GM13977 (cell line): Measurements from ENCODE around the gene XKR7.

Experiments used
- DNase-seq: peaks from one replicate; pipeline ENCODE4 v3.0.0; 2012; ENCODE audit warnings: low spot score
- CTCF ChIP-seq: IDR thresholded peaks from 2 replicates; pipeline ENCODE4 v1.5.1; 2012; ENCODE audit warnings: mild to moderate bottlenecking, control low read depth; ENCODE audit not compliant: insufficient read depth; ENCODE audit errors: extremely low read depth, missing control alignments
- in situ Hi-C: fragments of 300-500 bp; cut with MboI; formaldehyde crosslinking; loops from one replicate; pipeline ENCODE4 v1.12.0; 2022; ENCODE audit warnings: low sequenced_read_pairs, low pct_unique_long_range_greater_than_20kb, mixed read lengths, inconsistent platforms; ENCODE audit not compliant: unreplicated experiment

XKR7 gene

GRCh38 chr20:32018269-32019155 is 50.6 kb downstream of the XKR7 start:
- in situ Hi-C loops: no loop called here
- TF ChIP-seq CTCF: no peak
- DNase-seq: peak; percentile 85

- peak; percentile 13 for TF ChIP-seq CTCF
- DNase-seq: no peak
- in situ Hi-C loops: no loop called here
Observed at GRCh38 chr20:32019156-32019510, 51.2 kb downstream of the XKR7 start.

GRCh38 chr20:32019563-32020463 is 51.9 kb downstream of the XKR7 start:
- DNase-seq: no peak
- TF ChIP-seq CTCF: no peak
- in situ Hi-C loops: no loop called here

GRCh38 chr20:32021091-32021490 is 53.1 kb downstream of the XKR7 start:
- in situ Hi-C loops: no loop called here
- DNase-seq: no peak
- no peak for TF ChIP-seq CTCF

GRCh38 chr20:32024683-32025295 is 56.8 kb downstream of the XKR7 start:
- no peak for DNase-seq
- in situ Hi-C loops: no loop called here
- no peak for TF ChIP-seq CTCF

- no peak for TF ChIP-seq CTCF
- in situ Hi-C loops: no loop called here
- no peak for DNase-seq
Observed at GRCh38 chr20:32027643-32028042, 59.7 kb downstream of the XKR7 start.
